Fibroblast of villous mesenchyme (primary cell): Measurements from ENCODE around the gene ENPP6. TPM values are rescaled to one million over a fixed set of nuclear protein-coding genes. Genes with fewer than 3 reads are reported as not detected.

ENCODE experiments used
- DNase-seq: peaks from one replicate; pipeline ENCODE4 v3.0.0-alpha.2; 2010; ENCODE audit warnings: low read depth
- H3K4me3 ChIP-seq: 2 replicates; pipeline ENCODE4 v1.5.1; 2011; ENCODE audit warnings: low read depth, mild to moderate bottlenecking, low read length
- total RNA-seq: library from RNA; depleted of rRNA; stranded (reverse); fragments of >200 nt; gene quantifications from 2 replicates; pipeline ENCODE4 v1.2.3, GENCODE V29; 2012
- TF ChIP-seq, protein P1 (sequence below): IDR thresholded peaks from 2 replicates; pipeline ENCODE4 v1.5.1; 2012; ENCODE audit warnings: low read depth, mild to moderate bottlenecking, low read length; ENCODE audit not compliant: insufficient read depth

Gene ENPP6
- total RNA-seq, 1 donor = not detected

DNA sequence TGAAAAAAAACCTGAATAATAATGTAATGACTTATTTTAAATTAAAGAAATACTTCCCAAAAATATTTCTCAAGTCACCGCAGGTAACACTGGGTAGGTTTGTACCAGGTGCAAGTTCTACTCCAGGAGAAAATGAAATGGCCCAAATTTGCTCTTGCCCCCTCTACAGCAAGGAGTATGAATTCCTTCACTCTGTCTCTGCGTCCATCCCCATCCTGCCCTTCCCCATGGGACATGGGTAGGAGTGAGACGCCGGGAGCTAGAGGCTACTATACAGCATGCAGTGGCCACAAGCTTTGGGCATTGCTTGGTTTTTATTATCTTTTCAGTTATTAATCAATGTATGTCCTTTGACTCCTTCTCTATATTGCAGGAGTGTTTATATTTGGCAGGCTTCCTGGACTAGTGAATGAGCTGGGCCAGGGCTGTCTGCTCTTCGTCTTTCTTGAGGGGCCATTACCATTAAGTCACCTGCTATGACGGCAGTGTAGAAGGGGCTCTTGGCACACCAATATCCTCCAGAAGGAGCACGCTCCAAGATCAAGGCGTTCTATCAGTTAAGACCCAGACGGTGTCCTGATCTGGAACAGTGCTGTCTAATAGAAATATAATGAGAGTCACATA, 149.6 kb downstream of the ENPP6 start:
- TF ChIP-seq, protein P1, sequence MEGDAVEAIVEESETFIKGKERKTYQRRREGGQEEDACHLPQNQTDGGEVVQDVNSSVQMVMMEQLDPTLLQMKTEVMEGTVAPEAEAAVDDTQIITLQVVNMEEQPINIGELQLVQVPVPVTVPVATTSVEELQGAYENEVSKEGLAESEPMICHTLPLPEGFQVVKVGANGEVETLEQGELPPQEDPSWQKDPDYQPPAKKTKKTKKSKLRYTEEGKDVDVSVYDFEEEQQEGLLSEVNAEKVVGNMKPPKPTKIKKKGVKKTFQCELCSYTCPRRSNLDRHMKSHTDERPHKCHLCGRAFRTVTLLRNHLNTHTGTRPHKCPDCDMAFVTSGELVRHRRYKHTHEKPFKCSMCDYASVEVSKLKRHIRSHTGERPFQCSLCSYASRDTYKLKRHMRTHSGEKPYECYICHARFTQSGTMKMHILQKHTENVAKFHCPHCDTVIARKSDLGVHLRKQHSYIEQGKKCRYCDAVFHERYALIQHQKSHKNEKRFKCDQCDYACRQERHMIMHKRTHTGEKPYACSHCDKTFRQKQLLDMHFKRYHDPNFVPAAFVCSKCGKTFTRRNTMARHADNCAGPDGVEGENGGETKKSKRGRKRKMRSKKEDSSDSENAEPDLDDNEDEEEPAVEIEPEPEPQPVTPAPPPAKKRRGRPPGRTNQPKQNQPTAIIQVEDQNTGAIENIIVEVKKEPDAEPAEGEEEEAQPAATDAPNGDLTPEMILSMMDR = no peak
- no peak overlapping the region for H3K4me3 ChIP-seq
- no peak for DNase-seq

DNA sequence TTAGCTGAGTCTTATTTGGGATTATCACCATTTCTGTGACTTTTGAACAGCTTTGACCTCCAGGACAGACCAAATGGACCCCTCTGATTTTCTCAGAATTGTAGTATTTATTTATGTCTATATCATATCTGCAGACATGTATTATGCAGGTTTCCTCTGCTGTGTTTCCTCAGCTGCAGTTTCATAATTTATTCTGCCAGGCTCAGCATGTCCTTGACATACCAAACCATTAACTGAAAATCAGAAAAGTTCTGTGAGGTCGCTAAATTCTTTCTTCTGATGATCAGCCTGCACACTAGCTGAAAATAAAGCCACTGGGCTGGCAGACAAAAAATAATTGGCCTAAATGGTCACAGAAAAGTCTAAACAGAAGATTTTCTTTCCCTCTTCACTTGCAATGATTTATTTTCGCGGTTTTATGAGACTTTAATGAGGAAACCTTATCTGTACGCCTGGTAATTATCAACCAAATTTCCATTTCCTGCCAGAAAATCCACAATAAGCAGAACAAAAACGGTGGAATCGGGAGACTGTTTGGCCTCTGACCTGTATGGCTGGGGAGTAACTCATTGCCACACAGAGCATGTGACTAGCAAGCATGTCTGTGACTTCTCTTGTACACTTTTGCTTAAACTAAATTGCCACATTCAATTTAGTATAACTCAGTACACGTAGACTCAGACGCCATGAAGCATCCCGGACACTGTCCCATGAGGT, 150.9 kb downstream of the ENPP6 start:
- H3K4me3 ChIP-seq = no peak overlapping the region
- TF ChIP-seq, protein P1 = no peak
- DNase-seq = peak; percentile 2

DNA sequence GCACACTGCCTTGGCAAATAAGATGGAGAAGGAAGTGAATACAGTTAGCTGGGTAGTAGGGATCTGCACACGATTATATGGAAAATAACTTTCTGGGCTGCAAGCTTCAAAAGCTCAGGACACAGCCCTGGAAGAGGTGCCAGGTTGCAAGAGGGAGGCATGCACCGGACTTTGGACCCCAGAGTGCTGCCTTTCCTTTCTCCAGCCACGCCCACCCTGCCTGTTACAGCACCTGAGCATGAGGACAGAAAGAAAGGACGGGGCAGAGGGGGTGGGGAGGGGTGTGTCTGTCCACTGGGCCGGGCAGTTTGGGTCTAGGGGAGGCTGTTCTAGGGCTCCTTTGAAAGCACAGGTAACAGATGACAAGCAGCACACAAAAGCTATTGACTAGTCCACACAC, 152.8 kb downstream of the ENPP6 start:
- TF ChIP-seq, protein P1 = no peak

DNA sequence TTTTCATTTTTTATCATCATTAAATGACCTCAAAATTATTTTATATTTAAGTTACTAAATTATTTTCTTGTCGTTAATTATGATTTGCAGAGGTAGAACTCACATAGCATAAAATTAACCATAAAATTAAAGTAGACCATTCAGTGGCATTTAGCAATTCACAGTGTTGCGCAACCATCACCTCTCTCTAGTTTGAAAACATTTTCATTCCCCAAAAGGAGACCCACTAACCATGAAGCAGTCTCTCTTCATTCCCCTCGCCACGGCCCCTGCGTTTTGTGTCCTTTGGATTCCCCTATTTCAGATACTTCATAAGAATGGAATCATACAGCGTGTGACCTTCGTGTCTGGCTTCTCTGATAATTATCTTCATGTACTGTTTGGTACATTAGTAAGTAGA, 154.9 kb downstream of the ENPP6 start:
- TF ChIP-seq, protein P1 = no peak
- DNase-seq = no peak
- H3K4me3 ChIP-seq = no peak overlapping the region

More for the DNA sequence above, 152.8 kb downstream of the ENPP6 start:
- H3K4me3 ChIP-seq = no peak overlapping the region
- no peak for DNase-seq

DNA sequence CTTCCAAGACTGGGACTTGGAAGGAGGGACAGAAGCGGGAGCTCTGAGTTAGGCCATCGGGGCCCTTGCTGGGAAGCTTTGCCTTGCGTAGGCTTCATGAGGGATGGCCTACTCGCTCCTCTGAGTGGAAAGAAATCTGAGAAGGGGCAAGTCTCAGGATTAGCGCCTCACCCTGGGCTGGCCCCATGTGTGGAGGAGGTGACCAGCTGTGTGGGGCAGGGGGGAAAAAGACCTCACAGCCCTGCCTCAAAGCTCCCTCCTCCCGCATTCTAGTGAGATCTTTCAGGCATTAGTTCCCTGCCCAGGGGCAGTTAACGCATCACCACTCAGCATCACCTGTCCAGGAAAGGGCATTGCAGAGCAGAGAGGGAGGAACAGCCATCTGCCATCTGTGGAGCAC, 156.1 kb downstream of the ENPP6 start:
- no peak for DNase-seq
- TF ChIP-seq, protein P1 = no peak
- no peak overlapping the region for H3K4me3 ChIP-seq

DNA sequence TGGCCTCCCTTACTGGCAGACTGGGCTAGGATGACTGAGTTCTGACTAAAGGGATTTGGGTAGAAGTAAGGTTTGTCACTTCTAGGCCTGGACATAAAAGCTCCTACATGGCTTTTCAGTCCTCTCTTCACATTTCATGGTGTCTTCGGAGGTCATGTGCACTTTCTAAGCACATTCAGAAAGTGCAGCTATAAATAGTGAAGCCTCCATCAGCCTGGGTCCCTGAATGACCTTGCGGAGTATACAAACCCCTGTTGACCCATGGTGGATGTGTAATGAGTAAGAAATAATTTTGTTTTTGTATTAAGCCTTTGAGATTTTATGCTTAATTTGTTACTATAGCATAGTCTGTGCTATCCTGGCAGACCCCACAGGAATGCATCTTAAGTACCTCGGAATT, 158.6 kb downstream of the ENPP6 start:
- TF ChIP-seq, protein P1 = no peak
- no peak for DNase-seq
- H3K4me3 ChIP-seq = no peak overlapping the region
